OCI-LY7 (cell line): ENCODE data around the gene ORAI1. TPM values are rescaled to one million over a fixed set of nuclear protein-coding genes. Genes with fewer than 3 reads are reported as not detected.

Experiments
- BruUV-seq: library from RNA; stranded (reverse); fragments of 400-500 nt; replicated peaks from 2 replicates; lab custom pipeline; 2021; lab: Mats Ljungman, UMichigan
- CTCF ChIA-PET: fragments of 300-600 bp; sonication (Branson Sonifier 250); formaldehyde crosslinking; loops from one replicate; lab custom pipeline; 2022; ENCODE audit warnings: antibody characterized with exemption; ENCODE audit not compliant: unreplicated experiment; lab: Charles Lee
- POLR2A ChIA-PET: fragments of 300-600 bp; sonication (Branson Sonifier 250); formaldehyde crosslinking; loops from one replicate; lab custom pipeline; 2022; ENCODE audit warnings: antibody characterized with exemption; lab: Charles Lee
- DNase-seq: peaks from one replicate; pipeline ENCODE4 v3.0.0-alpha.2; 2015; ENCODE audit warnings: low spot score
- H2AFZ ChIP-seq: fragments of 200-600 bp; sonication (generic), shearing (Covaris generic); 2 replicates; pipeline ENCODE4 v1.6.1; 2014; ENCODE audit warnings: mild to moderate bottlenecking, antibody characterized with exemption, low read length, moderate library complexity
- H3K27ac ChIP-seq: fragments of 200-600 bp; sonication (generic); 2 replicates; pipeline ENCODE4 v1.5.1; 2014; ENCODE audit warnings: mixed run types, low read depth, mild to moderate bottlenecking, moderate library complexity, low read length, inconsistent platforms; ENCODE audit not compliant: poor library complexity, severe bottlenecking
- H3K36me3 ChIP-seq: fragments of 200-600 bp; sonication (generic); 2 replicates; pipeline ENCODE4 v1.6.1; 2014; ENCODE audit warnings: mild to moderate bottlenecking, antibody characterized with exemption, low read length, moderate library complexity, mixed read lengths; ENCODE audit not compliant: insufficient read depth
- H3K4me1 ChIP-seq: fragments of 200-600 bp; sonication (generic); 2 replicates; pipeline ENCODE4 v1.5.1; 2014; ENCODE audit warnings: mild to moderate bottlenecking, low read length; ENCODE audit not compliant: insufficient read depth, poor library complexity, severe bottlenecking
- H3K4me2 ChIP-seq: fragments of 200-600 bp; sonication (generic); 2 replicates; pipeline ENCODE4 v1.6.1; 2014; ENCODE audit warnings: mild to moderate bottlenecking, low read length
- H3K4me3 ChIP-seq: fragments of 200-600 bp; sonication (generic); 2 replicates; pipeline ENCODE4 v1.5.1; 2014; ENCODE audit warnings: mild to moderate bottlenecking, low read depth, low read length; ENCODE audit not compliant: poor library complexity, severe bottlenecking
- H3K79me2 ChIP-seq: fragments of 200-600 bp; sonication (generic); 2 replicates; pipeline ENCODE4 v1.6.1; 2016; ENCODE audit warnings: low read depth, mild to moderate bottlenecking, low read length, moderate library complexity, mixed read lengths; ENCODE audit not compliant: insufficient read depth
- H3K9me2 ChIP-seq: fragments of 200-600 bp; sonication (generic); 2 replicates; pipeline ENCODE4 v1.6.1; 2016; ENCODE audit warnings: mild to moderate bottlenecking, low read length, mixed read lengths; ENCODE audit not compliant: insufficient read depth
- H3K9me3 ChIP-seq: fragments of 200-600 bp; sonication (generic); 2 replicates; pipeline ENCODE4 v1.6.1; 2014; ENCODE audit warnings: mild to moderate bottlenecking, mixed run types, low read length, mixed read lengths
- H4K20me1 ChIP-seq: fragments of 200-600 bp; sonication (generic); 2 replicates; pipeline ENCODE4 v1.6.1; 2014; ENCODE audit warnings: mild to moderate bottlenecking, antibody characterized with exemption, low read length, moderate library complexity, mixed read lengths; ENCODE audit not compliant: insufficient read depth
- CTCF ChIP-seq: fragments of 200-600 bp; sonication (generic); conservative IDR thresholded peaks from 2 replicates; pipeline ENCODE4 v1.5.1; 2014; ENCODE audit warnings: mild to moderate bottlenecking, antibody characterized with exemption, low read length, moderate library complexity, mixed read lengths
- EZH2phosphoT487 ChIP-seq: fragments of 200-600 bp; sonication (generic); IDR thresholded peaks from 2 replicates; pipeline ENCODE4 v1.6.1; 2018; ENCODE audit warnings: low read depth, borderline replicate concordance, mild to moderate bottlenecking, mixed run types, antibody characterized with exemption, low read length, moderate library complexity, mixed read lengths
- intact Hi-C: fragments of 100-400 bp; cut with micrococcal nuclease; formaldehyde crosslinking; loops from one replicate; pipeline ENCODE4 v1.10.0; 2022; ENCODE audit not compliant: unreplicated experiment
- small RNA-seq: library from RNA; depleted of rRNA; stranded (forward); fragments of <200 nt; gene quantifications from one replicate; pipeline ENCODE3, GENCODE V24; 2014
- total RNA-seq, 2 experiments: library from RNA; depleted of rRNA in 1 of 2; stranded (reverse); fragments of >200 nt in 1 of 2; shearing (Covaris generic) in 1 of 2; gene quantifications; 2 replicates each; pipeline ENCODE4 v1.2.3, GENCODE V29; 2014 to 2022

The ORAI1 gene
- total RNA-seq, 2 experiments from 2014 or later: 9.5 to 19.1 TPM

- Histone ChIP-seq H3K4me1 (peaks cover 17% of the 10 kb centered on the region), H3K4me3 (no peak overlapping the region), H3K27ac (no peak overlapping the region), H3K9me2 (no peaks in the 10 kb centered on the region), H3K9me3 (no peaks in the 10 kb centered on the region), H3K79me2 (no peaks in the 10 kb centered on the region), H3K4me2 (no peak overlapping the region), H2AFZ (no peak overlapping the region), H3K36me3 (no peaks in the 10 kb centered on the region), H4K20me1 (no peaks in the 10 kb centered on the region)
- ChIA-PET POLR2A (no interaction called here), CTCF (no interaction called here)
- TF ChIP-seq CTCF (no peak), EZH2phosphoT487 (no peak)
- intact Hi-C loops: no loop called here
- DNase-seq: no peak
- no TSS peak for BruUV-seq
Observed at GRCh38 chr12:121688966-121689365, 62.6 kb downstream of the ORAI1 start.

- Histone ChIP-seq H3K9me2 (no peaks in the 10 kb centered on the region), H3K4me2 (no peak overlapping the region), H3K79me2 (no peaks in the 10 kb centered on the region), H3K27ac (no peak overlapping the region), H3K9me3 (no peaks in the 10 kb centered on the region), H3K4me3 (no peak overlapping the region), H3K4me1 (peaks cover 17% of the 10 kb centered on the region), H2AFZ (no peak overlapping the region), H4K20me1 (no peaks in the 10 kb centered on the region), H3K36me3 (no peaks in the 10 kb centered on the region)
- no peak for DNase-seq
- ChIA-PET POLR2A (interaction anchor here (0.5 kb wide), 1 partner anchor 389 kb away, joined by 3 read pairs; no protein-coding TSS in a partner anchor), CTCF (no interaction called here)
- intact Hi-C loops: no loop called here
- BruUV-seq: no TSS peak
- TF ChIP-seq EZH2phosphoT487 (no peak), CTCF (no peak)
Observed at GRCh38 chr12:121689430-121689829, 63.1 kb downstream of the ORAI1 start.

Small RNAs within 50 kb of the gene (small RNA-seq; reads per million reads assigned to genes)
- not detected for gene RNU6-1004P

Other genes starting within 250 kb of the ORAI1 start
- gene RNF34, start 226.4 kb upstream of the ORAI1 start, total RNA-seq (2014; rRNA removed; shearing (Covaris generic)): 145 and 173 TPM in 2 replicates
- 85.4 and 87.8 TPM in 2 replicates for gene RNF34, start 226.4 kb upstream of the ORAI1 start, total RNA-seq (2022)
- 75.1 and 78.5 TPM in 2 replicates for gene KDM2B, start 45.5 kb upstream of the ORAI1 start, total RNA-seq (2014; rRNA removed; shearing (Covaris generic))
- 88.0 and 93.6 TPM in 2 replicates for gene KDM2B, start 45.5 kb upstream of the ORAI1 start, total RNA-seq (2022)
- 0.32 TPM in 1 of 2 replicates, not detected in the other for gene MORN3, start 43.1 kb downstream of the ORAI1 start, total RNA-seq (2014; rRNA removed; shearing (Covaris generic))
- gene MORN3, start 43.1 kb downstream of the ORAI1 start, total RNA-seq (2022): 0.13 and 0.18 TPM in 2 replicates
- gene TMEM120B, start 86.2 kb downstream of the ORAI1 start, total RNA-seq (2014; rRNA removed; shearing (Covaris generic)): 9.3 and 12.4 TPM in 2 replicates
- gene TMEM120B, start 86.2 kb downstream of the ORAI1 start, total RNA-seq (2022): 20.5 and 21.5 TPM in 2 replicates
- gene RHOF, start 167.2 kb downstream of the ORAI1 start, total RNA-seq (2014; rRNA removed; shearing (Covaris generic)): 23.5 and 29.2 TPM in 2 replicates
- gene RHOF, start 167.2 kb downstream of the ORAI1 start, total RNA-seq (2022): 45.7 and 53.7 TPM in 2 replicates
- gene SETD1B, start 177.5 kb downstream of the ORAI1 start, total RNA-seq (2014; rRNA removed; shearing (Covaris generic)): 3.3 and 4.7 TPM in 2 replicates
- gene SETD1B, start 177.5 kb downstream of the ORAI1 start, total RNA-seq (2022): 22.5 and 24.3 TPM in 2 replicates
- not detected in 2 replicates for gene HPD, start 232.3 kb downstream of the ORAI1 start, total RNA-seq (2014; rRNA removed; shearing (Covaris generic))
- not detected in 2 replicates for gene HPD, start 232.3 kb downstream of the ORAI1 start, total RNA-seq (2022)